Stimulated activated CD8-positive, alpha-beta memory T cell treated with anti-CD3 and anti-CD28 coated beads, Interleukin-12 subunit alpha, Interleukin-12 subunit beta, amount 100 ng/mL, for 24 hours (primary cell): ENCODE measurements around the gene EEF2K.
"Not testable (repeated sequence)": the region's sequence is repeated elsewhere in the genome, so short reads cannot be mapped to it uniquely, and the experiment has no call there.

Experiments used
- DNase-seq: peaks from one replicate; pipeline ENCODE4 v3.0.0-alpha.2; 2020; ENCODE audit errors: extremely low read depth

EEF2K gene

DNA sequence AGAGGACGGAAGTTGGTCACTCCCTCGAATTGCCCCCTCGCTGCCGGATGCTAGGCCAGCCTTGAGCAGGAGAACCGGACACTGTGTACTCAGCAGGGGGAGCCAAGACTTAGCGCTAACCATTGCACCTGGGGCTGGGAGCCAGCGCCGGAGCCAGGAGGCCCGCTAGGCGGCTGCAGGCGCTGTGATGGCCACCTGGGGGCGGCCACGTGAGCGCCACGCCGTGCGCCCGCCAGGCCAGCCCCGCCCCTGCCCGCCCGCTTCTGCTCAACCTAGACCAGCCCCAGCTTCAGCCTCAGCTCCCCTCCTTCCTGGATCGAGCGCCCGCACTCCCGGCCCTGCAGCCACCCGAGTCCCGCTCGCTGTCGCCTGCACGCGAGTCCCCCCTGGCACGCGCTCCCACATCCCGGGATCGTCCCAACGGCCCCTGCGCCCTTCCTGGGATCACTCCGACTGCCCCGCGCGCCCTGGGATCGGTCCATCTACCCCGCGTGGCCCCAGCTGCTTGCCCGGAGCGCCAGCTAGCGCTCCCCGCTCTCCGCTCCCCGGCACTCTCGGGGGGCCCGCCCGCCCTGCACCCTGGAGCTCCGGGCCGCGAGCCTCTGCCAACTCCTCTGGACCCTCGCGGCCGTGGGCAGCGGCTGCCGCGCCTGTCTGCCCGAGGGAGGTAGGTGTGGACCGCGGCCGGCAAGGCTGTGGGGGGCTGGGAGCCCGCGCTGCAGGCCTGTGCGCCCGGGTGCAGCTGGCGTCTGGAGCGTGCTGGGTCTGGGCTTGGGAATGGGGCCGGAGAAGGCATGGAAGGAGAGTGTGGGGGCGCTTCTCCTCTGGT lies at the start of gene EEF2K:
EEF2K (plus strand) TSS at position 266 of the 829 bp plus-strand sequence. CDS start 19,452 bp downstream, outside the sequence.
- DNase-seq = peak; percentile 66

DNA sequence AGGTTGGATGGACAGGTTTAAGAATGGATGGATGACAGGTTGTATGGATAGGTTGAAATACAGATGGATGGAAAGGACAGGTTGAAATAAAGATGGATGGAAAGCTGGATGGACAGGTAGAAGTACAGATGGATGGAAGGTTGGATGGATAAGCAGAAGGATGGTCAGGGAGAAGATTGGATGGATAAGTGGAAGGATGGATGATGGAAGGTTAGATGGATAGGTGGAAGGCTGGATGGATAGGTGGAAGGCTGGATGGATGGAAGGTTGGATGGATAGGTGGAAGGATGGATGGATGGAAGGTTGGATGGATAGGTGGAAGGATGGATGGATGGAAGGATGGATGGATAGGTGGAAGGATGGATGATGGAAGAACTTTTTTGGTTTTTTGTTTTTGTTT lies 44.7 kb upstream of the EEF2K start:
- DNase-seq = no peak

DNA sequence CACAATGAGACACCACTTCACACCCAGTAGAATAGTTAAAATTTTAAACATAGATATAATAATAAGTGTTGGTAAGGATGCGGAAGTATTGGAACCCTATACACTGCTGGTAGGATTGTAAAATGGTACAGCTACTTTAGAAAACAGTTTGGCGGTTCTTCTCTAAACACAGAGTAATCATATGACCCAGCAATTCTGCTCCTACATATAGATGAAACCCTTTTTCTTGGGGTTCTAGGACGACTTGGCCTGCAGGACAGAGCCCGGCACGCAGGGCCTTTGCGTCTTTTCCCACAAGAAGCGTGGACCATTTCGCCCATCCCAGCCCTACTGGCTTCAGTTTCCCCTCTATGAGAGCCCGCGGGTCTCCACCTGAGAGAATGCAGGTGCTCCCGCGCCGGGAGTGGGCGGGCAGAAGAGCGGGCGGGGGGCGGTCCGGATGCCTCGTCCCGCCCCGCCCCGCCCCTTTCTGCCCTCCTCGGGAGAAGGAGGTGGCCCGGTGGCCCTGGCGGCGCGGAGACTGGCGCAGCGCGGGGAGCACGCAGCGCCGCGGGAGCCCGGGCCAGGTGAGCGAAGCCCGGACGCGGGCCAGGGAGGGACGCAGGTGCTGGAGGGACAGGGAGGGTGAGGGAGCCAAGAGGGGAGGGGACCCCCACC lies 44.0 kb upstream of the EEF2K start, which contains the start of gene SDR42E2:
SDR42E2 (plus strand) TSS at position 508 of the 657 bp plus-strand sequence. CDS start 3,077 bp downstream, outside the sequence.
- no peak for DNase-seq

- DNase-seq = no peak
Measured at GRCh38 chr16:22162656-22163009, 43.4 kb upstream of the EEF2K start.

DNA sequence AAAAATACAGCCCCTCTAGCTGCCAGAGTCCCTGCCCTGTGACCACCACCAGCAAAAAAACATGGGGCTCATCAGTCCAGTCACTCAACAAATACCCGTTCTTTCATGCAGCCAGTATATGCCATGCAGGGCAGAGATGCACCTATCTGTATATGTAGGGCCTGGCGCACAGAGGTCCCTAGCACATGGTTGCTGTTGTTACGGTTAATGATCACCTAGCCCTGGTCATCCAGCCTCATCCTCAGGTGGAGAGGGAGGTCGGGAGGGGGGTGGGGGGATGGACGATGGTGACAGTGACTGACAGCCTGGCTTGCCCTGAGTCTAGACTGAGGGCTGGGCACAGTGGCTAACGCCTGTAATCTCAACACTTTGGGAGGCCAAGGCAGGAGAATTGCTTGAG lies 42.3 kb upstream of the EEF2K start:
- no peak for DNase-seq

DNA sequence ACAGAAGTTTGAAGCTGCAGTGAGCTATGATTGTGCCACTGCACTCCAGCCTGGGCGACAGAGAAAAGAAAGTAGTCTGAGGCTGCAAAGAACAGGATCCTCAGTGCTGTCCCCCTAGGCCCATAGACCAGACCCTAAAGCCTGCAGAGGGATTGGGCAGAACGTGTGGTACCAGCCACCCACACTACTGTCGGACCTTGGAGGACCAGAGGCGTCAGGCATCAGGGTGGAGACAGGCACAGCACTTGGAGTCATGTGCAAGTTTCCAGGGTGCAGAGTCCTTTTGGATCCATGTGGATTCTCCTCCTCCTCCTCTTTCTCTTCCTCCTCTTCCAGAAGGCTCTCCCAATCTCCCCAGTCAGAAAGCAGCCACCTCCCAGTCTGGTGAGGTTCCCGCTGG lies 41.6 kb upstream of the EEF2K start:
- no peak for DNase-seq

- DNase-seq = no peak
Measured at GRCh38 chr16:22165508-22166285, 40.4 kb upstream of the EEF2K start.

- no peak for DNase-seq
Measured at GRCh38 chr16:22171953-22172352, 34.1 kb upstream of the EEF2K start.

DNA sequence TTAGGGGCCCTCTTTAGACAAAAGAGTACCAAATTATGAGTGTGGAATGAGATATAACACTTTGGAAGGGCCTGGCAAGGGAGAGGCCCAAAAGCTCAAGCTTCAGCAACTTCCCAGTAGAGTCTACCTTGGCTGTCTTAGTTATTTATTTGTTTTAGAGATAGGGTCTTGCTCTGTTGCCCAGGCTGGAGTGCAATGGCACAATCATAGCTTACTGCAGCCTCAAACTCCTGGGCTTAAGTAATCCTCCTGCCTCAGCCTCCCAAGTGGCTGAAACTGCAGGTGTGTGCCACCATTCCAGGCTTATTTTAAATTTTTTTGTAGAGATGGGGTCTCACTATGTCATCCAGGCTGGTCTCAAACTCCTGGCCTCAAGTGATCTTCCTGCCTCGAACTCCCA lies 33.4 kb upstream of the EEF2K start:
- not testable (repeated sequence) for DNase-seq

GRCh38 chr16:22174642-22175041 lies 31.4 kb upstream of the EEF2K start:
- DNase-seq = no peak

DNA sequence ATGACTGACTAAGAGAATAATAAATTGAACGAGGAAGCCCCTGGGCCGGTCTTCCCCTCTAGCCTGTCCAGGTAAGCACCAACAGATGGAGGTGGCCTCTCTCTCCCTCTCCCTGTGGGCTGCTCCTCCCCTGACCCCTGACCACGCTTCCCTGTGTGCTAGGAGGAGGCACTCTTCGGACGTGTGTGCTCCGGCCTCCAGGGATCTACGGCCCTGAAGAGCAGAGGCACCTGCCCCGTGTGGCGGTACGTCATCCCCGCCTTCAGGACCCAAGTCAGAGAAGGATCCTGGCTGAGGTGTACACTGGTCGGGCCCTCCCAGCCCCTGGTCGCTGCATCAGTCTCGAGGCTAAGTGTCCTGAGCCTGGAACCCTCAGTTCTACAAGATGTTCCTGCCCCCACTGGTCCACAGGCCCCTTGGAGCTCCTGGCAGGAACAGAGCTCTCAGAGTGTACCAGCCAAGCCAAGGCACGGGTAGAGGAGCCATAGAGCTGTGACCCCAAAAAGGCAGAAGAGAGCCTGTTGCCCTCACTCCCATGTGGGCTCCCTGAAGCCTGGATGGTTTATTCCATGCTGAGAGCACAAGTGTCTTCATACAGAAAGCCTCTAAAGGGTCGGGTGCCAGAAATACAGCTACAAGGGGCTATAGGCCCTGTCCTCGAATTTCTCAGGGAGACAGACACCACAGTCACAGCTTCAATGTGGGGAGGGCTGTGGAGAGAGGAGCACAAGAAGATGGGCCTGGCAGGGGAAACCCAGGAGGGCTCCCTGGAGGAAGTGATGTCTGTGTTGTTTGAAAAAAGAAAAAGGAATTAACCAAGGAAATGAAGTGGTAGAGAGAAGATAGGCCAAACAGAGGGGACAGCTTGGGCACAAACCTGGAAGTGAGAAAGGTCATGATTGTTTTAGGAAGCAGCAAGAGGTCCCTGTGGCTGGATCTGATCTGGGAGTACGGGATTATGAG lies 27.8 kb upstream of the EEF2K start:
- DNase-seq = no peak

DNA sequence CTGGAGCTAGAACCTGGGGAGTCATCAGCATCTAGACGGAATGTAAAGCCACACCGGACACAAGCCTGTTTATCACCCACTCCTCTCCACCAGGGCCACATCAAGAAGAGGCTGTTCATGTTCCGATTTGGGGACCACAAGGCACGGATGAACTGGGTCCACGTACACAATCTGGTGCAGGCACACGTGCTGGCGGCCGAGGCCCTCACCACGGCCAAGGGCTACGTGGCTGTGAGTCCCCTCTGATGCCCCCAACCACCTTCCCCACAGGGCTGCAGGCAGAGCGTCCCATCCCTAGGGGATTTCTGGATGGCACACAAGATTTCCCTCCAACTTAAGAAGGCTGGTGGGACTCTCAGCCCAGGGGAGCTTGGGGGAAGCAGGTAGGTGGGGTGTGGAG lies 24.7 kb upstream of the EEF2K start:
- no peak for DNase-seq

DNA sequence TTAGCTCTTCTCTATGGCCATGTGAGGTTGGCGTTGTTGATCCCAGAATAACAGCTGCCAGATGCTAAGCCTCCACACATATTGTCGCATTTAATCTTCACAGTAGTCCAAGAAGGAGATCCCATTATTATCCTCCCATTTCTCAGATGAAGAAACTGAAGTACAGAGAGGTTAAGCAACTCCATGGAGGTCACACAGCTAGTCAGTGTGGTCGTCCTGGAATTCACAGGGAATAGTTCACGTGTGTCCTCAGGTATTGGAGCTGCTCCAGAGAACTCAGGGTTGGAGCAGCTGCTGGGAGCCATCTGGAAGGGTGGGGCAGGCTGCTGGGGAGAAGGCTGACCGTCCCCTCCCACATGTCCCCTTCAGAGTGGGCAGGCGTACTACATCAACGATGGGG lies 24.2 kb upstream of the EEF2K start:
- no peak for DNase-seq

DNA sequence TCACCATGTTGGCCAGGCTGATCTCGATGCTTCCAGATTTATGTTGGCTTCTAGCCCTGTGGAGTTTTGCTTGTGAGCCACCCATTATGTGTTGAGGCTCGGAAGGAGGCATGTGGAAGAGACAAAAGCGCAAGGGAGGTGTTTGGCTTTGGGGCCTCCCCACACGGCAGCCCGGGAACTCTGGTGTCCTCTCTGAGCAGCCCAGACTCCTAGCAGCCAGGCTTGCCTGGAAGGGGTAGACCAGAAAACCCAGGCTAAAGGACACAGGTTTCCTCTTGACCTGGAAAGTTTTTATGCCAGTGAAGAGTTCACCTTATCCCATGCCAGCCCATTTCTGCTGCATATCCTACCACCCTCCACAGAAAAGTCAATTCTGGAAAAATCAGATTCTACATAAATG lies 22.7 kb upstream of the EEF2K start:
- DNase-seq = no peak

GRCh38 chr16:22183901-22184614 lies 22.0 kb upstream of the EEF2K start:
- DNase-seq = no peak

GRCh38 chr16:22184615-22184968 lies 21.5 kb upstream of the EEF2K start:
- DNase-seq = no peak

DNA sequence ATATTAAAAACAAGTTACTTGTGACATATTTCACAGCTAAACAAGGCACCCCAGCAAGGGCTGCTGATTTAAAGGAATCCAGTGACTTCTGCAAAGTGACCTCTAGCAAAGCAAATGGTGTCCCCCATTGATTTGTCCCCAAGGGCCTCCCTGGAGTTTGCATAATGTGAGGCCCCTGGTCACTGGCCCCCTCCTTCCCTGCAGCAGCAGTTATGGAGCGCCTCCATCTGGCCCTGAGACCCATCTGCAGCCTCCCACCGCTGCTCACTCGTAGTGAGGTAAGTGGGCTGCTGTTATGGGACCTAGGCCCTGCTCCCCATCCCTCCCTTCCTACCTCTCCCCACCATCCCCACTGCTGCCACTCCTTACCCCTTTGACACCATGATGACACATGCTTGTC lies 19.6 kb upstream of the EEF2K start:
- no peak for DNase-seq

GRCh38 chr16:22188267-22188594 lies 17.8 kb upstream of the EEF2K start:
- no peak for DNase-seq

DNA sequence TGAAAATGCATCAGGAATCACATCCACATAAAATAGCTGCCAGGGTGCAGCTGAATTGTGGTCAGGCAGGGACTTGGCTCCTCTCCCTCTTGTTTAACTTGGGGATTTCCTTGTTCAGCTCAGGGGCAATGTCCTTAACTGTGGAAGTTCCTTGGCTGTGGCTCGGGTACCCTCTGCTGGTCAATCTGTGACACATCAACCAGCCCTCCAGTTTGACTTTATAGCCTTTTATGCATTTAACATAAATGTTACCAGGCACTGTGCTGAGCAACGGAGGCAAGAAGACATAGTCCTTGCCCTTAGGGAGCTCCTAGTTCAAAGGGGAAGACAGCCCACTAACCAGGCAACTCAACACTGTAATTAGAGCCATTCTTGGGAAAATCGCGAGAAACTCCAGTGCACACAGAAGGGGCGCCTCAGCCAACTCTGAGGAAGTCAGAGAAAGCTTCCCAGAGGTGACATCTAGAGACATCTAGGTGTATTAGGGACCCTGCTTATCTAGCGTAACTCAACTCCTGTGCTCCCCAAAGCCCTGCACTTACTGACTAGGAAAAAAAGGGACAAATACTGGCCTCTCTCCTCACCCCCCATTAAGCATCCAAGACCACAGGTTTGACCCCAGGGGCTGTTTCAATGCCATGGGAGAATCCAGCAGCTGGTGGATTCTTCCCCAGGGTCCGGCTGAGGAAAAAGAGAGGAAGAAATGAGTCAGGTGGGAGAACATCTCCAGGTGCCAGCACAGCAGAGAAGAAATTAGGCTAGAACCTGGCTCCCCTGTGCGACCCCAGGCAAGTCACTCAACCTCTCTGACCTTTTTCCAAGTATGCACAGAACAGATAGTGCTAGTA lies 17.3 kb upstream of the EEF2K start:
- no peak for DNase-seq

DNA sequence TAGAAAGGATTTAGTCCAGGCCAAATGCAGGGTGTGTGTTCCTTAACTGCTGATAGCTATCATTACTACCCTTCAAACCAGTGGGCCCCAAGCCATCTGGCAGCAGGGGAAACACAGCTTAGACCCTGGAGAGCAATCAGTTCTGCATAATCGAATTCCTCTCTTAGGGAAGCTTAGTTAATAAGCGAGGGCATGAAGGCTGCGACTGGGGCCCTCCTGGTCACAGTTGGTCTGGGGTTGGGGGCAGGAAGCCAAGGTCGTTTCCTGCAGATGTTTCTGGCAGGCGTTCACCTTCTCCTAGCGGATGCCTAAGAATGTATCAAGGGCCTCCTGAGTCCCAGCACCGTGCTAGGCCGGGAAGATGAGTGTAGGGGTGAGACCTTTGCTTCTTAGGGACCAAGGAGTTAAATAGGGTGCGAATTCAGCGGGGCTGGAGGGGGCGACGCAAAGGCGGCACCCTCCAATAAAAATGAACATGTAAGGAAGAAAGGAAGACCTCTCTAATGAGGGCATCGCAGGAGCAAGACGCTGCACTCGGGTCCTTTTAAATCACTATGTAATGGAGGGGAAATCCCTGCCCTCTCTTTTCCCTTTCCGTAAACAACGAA lies 16.5 kb upstream of the EEF2K start:
- DNase-seq = no peak
